Endothelial cell of umbilical vein (primary cell): Measurements from ENCODE around the gene HHATL. TPM values are rescaled to one million over a fixed set of nuclear protein-coding genes. Genes with fewer than 3 reads are reported as not detected.

Experiments used
- BruUV-seq: library from RNA; stranded (reverse); fragments of 400-500 nt; replicated peaks from 2 replicates; lab custom pipeline; 2021; lab: Mats Ljungman, UMichigan
- CTCF ChIA-PET: fragments of 300-600, 350-600 bp; sonication (Branson Sonifier 250); formaldehyde crosslinking; loops from one replicate; lab custom pipeline; 2021; ENCODE audit warnings: antibody characterized with exemption, inconsistent platforms; lab: Charles Lee
- POLR2A ChIA-PET: fragments of 300-600, 350-600 bp; sonication (Branson Sonifier 250); formaldehyde crosslinking; loops from one replicate; lab custom pipeline; 2021; ENCODE audit warnings: antibody characterized with exemption, inconsistent platforms; lab: Charles Lee
- DNase-seq: peaks from one replicate; pipeline ENCODE4 v3.0.0-alpha.2; 2011; ENCODE audit warnings: low read depth, low spot score
- FAIRE-seq: peaks from 2 replicates; lab custom pipeline; 2011; peaks lifted over from hg19 to GRCh38; lab: Jason Lieb, UNC
- H2AFZ ChIP-seq: 2 replicates; pipeline ENCODE4 v1.6.0; 2012; ENCODE audit warnings: low read depth, low read length, control low read depth, inconsistent platforms
- H3K27ac ChIP-seq: 2 replicates; pipeline ENCODE4 v1.5.1; 2011; ENCODE audit warnings: low read depth, mild to moderate bottlenecking, control low read depth, low read length, moderate library complexity; ENCODE audit not compliant: insufficient read depth
- H3K27me3 ChIP-seq, 2 experiments: 2 replicates each; pipeline versions ENCODE4 v1.6.0 to v1.6.1; 2011; ENCODE audit warnings: low read length in 2 of 2, mixed read lengths in 1 of 2; ENCODE audit not compliant: control insufficient read depth in 2 of 2, insufficient read depth in 2 of 2
- H3K36me3 ChIP-seq, 2 experiments: 2 replicates in 1 of 2; 3 replicates in 1 of 2; pipeline ENCODE4 v1.5.1; 2011; ENCODE audit warnings: low read length in 2 of 2, mild to moderate bottlenecking in 1 of 2, moderate library complexity in 1 of 2; ENCODE audit not compliant: control insufficient read depth in 2 of 2, insufficient read depth in 2 of 2; ENCODE audit errors: extremely low read depth in 1 of 2
- H3K4me1 ChIP-seq: 3 replicates; pipeline ENCODE4 v1.5.1; 2011; ENCODE audit warnings: mild to moderate bottlenecking, low read length; ENCODE audit not compliant: control insufficient read depth, insufficient read depth; ENCODE audit errors: extremely low read depth
- H3K4me2 ChIP-seq: 2 replicates; pipeline ENCODE4 v1.6.1; 2011; ENCODE audit warnings: low read length, control low read depth, mixed read lengths; ENCODE audit not compliant: insufficient read depth
- H3K4me3 ChIP-seq, 3 experiments: fragments of 200-600 bp in 1 of 3; sonication (generic), shearing (Covaris generic) in 1 of 3; replicated peaks in 1 of 3; 2 replicates each; pipeline ENCODE4 v1.5.1; 2011 to 2016; ENCODE audit warnings: control low read depth in 3 of 3, low read length in 3 of 3, mild to moderate bottlenecking in 2 of 3, inconsistent platforms in 1 of 3, low read depth in 1 of 3, moderate library complexity in 1 of 3; ENCODE audit not compliant: insufficient read depth in 1 of 3
- H3K79me2 ChIP-seq: 2 replicates; pipeline ENCODE4 v1.6.0; 2012; ENCODE audit warnings: low read length, inconsistent platforms; ENCODE audit not compliant: control insufficient read depth, insufficient read depth
- H3K9ac ChIP-seq: replicated peaks from 2 replicates; pipeline ENCODE3; 2011; ENCODE audit warnings: low read length, control low read depth; ENCODE audit not compliant: insufficient read depth; ENCODE audit errors: extremely low read depth
- H3K9me1 ChIP-seq: replicated peaks from 3 replicates; pipeline ENCODE4 v1.6.0; 2011; ENCODE audit warnings: mild to moderate bottlenecking, low read length; ENCODE audit not compliant: control insufficient read depth, insufficient read depth; ENCODE audit errors: extremely low read depth
- H3K9me3 ChIP-seq: replicated peaks from 2 replicates; pipeline ENCODE4 v1.5.1; 2012; ENCODE audit warnings: low read length, inconsistent platforms; ENCODE audit not compliant: control insufficient read depth, insufficient read depth
- H4K20me1 ChIP-seq: replicated peaks from 2 replicates; pipeline ENCODE3; 2011; ENCODE audit warnings: mild to moderate bottlenecking, low read length; ENCODE audit not compliant: control insufficient read depth, insufficient read depth; ENCODE audit errors: extremely low read depth
- EZH2 ChIP-seq: IDR thresholded peaks from 2 replicates; pipeline ENCODE4 v1.6.1; 2012; ENCODE audit warnings: borderline replicate concordance, low read depth, mild to moderate bottlenecking, moderate library complexity, low read length, inconsistent platforms; ENCODE audit not compliant: severe bottlenecking
- FOS ChIP-seq: IDR thresholded peaks from 2 replicates; pipeline ENCODE4 v1.6.1; 2011; ENCODE audit warnings: mild to moderate bottlenecking, low read length, moderate library complexity, borderline replicate concordance; ENCODE audit not compliant: insufficient read depth
- GATA2 ChIP-seq: IDR thresholded peaks from 2 replicates; pipeline ENCODE4 v1.7.0; 2011; ENCODE audit warnings: low read depth, mild to moderate bottlenecking, moderate library complexity, mixed read lengths, low read length; ENCODE audit not compliant: insufficient read length, insufficient read depth
- JUN ChIP-seq: IDR thresholded peaks from 2 replicates; pipeline ENCODE4 v1.6.1; 2011; ENCODE audit warnings: borderline replicate concordance, low read depth; ENCODE audit not compliant: insufficient read length, insufficient read depth
- MYC ChIP-seq: IDR thresholded peaks from one replicate; pipeline ENCODE4 v1.6.1; 2011; ENCODE audit warnings: mild to moderate bottlenecking, low read depth, low read length
- POLR2A ChIP-seq: IDR thresholded peaks from 2 replicates; pipeline ENCODE4 v1.6.1; 2012; ENCODE audit warnings: low read depth, mild to moderate bottlenecking, control low read depth, low read length
- POLR2AphosphoS5 ChIP-seq: IDR thresholded peaks from 2 replicates; pipeline ENCODE4 v1.6.1; 2012; ENCODE audit warnings: low read depth, mild to moderate bottlenecking, control low read depth, low read length, moderate library complexity; ENCODE audit not compliant: insufficient read depth
- dilution Hi-C: fragments of 300-500 bp; cut with MboI; formaldehyde crosslinking; loops from one replicate; pipeline ENCODE4 v1.15.0; 2019; ENCODE audit warnings: low sequenced_read_pairs; ENCODE audit not compliant: extremely low pct_ligation_motif_present
- intact Hi-C: fragments of 100-400 bp; cut with micrococcal nuclease; formaldehyde crosslinking; loops from one replicate; pipeline ENCODE4 v1.10.0; 2022
- polyA plus RNA-seq, 4 experiments: library from polyadenylated mRNA; depleted of rRNA in 3 of 4; stranded (reverse) in 3 of 4; unstranded in 1 of 4; fragments of >200 nt; gene quantifications; 2 replicates each; pipeline versions ENCODE4 v1.2.1 to v1.2.3, GENCODE V29; 2011 to 2012; ENCODE audit warnings: missing spikeins in 1 of 4
- total RNA-seq: library from RNA; stranded (reverse); gene quantifications from 2 replicates; pipeline ENCODE4 v1.2.3, GENCODE V29; 2021
- TF ChIP-seq, protein P1 (sequence below): IDR thresholded peaks from 2 replicates; pipeline ENCODE4 v1.6.1; 2011; ENCODE audit not compliant: insufficient read depth, insufficient read length
- TF ChIP-seq, protein P2 (sequence below), 2 donors: IDR thresholded peaks; 1 replicate in 1 of 2; 2 replicates in 1 of 2; pipeline ENCODE4 v1.5.1; 2011; ENCODE audit warnings: low read length in 2 of 2, mild to moderate bottlenecking in 2 of 2, moderate library complexity in 2 of 2, control low read depth in 1 of 2, inconsistent platforms in 1 of 2, low read depth in 1 of 2; ENCODE audit not compliant: insufficient read depth in 1 of 2; ENCODE audit errors: extremely low read depth in 1 of 2

Gene HHATL
- total and polyA plus RNA-seq, 2 donors (not counting 3 experiments of a cell fraction or from before 2014, with no cell fraction given) = not detected

DNA sequence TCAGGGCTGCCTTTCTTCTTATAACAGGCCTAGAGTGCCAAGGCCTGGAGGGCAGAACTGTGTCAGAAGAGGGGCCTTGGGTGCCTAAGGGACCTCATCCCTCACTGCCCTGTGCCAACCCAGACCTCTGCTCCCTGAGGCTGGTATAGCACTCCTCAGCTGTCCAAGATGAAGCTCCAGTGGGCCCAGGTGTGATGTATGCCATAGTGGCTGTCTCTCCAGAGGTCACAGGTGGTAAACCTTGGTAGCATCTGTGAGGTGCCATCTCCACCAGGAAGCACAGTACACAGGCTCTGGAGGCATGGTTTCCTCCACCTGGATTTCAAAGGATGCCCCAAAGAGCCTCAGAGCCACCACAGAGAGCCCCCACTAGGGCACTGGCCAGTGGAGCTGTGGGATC lies 29.5 kb downstream of the HHATL start:
- intact Hi-C loops (no loop called here), dilution Hi-C loops (no loop called here)
- H3K4me1 ChIP-seq = no peaks in the 10 kb centered on the region

More for the DNA sequence above, 29.5 kb downstream of the HHATL start:
- no peak for FAIRE-seq
- no peak for DNase-seq
- no peak overlapping the region for H3K27ac ChIP-seq
- no peaks in the 10 kb centered on the region for H4K20me1 ChIP-seq
- no peaks in the 10 kb centered on the region for H3K79me2 ChIP-seq
- no peak overlapping the region for H3K4me3 ChIP-seq
- no peak overlapping the region for H3K9ac ChIP-seq
- no peaks in the 10 kb centered on the region for H3K9me1 ChIP-seq
- H3K9me3 ChIP-seq = no peaks in the 10 kb centered on the region
- H2AFZ ChIP-seq = no peak overlapping the region
- no peaks in the 10 kb centered on the region for H3K36me3 ChIP-seq
- no peak for TF ChIP-seq GATA2
- TF ChIP-seq JUN = no peak
- TF ChIP-seq, protein P1, sequence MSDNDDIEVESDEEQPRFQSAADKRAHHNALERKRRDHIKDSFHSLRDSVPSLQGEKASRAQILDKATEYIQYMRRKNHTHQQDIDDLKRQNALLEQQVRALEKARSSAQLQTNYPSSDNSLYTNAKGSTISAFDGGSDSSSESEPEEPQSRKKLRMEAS = no peak
- TF ChIP-seq, protein P2, sequence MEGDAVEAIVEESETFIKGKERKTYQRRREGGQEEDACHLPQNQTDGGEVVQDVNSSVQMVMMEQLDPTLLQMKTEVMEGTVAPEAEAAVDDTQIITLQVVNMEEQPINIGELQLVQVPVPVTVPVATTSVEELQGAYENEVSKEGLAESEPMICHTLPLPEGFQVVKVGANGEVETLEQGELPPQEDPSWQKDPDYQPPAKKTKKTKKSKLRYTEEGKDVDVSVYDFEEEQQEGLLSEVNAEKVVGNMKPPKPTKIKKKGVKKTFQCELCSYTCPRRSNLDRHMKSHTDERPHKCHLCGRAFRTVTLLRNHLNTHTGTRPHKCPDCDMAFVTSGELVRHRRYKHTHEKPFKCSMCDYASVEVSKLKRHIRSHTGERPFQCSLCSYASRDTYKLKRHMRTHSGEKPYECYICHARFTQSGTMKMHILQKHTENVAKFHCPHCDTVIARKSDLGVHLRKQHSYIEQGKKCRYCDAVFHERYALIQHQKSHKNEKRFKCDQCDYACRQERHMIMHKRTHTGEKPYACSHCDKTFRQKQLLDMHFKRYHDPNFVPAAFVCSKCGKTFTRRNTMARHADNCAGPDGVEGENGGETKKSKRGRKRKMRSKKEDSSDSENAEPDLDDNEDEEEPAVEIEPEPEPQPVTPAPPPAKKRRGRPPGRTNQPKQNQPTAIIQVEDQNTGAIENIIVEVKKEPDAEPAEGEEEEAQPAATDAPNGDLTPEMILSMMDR (IDR thresholded peaks at IDR 0.05; ENCODE audit: extremely low read depth in 1 of 2, insufficient read depth in 1 of 2, low read depth in 1 of 2, low read length in 2 of 2) = no peak
- TF ChIP-seq EZH2 = no peak
- no peak for TF ChIP-seq POLR2AphosphoS5
- TF ChIP-seq MYC = no peak
- no peak for TF ChIP-seq POLR2A
- TF ChIP-seq FOS = no peak
- H3K4me2 ChIP-seq = no peak overlapping the region
- peaks cover 0 to 3% of the 10 kb centered on the region in 2 experiments for H3K27me3 ChIP-seq
- ChIA-PET POLR2A (no interaction called here), CTCF (no interaction called here)
- BruUV-seq = no TSS peak
